Right lobe of liver (tissue), 4 donors: ENCODE results near the gene ETFDH.

Source experiments
- POLR2A ChIP-seq: fragments of 450-650 bp; IDR thresholded peaks from one replicate; pipeline ENCODE4 v1.6.1; 2017; ENCODE audit warnings: antibody characterized with exemption, mild to moderate bottlenecking
- TF ChIP-seq, protein P1 (sequence below), 4 donors: fragments of 200-600 bp in 3 of 4; fragments of 450-650 bp in 1 of 4; IDR thresholded peaks; one replicate each; pipeline versions ENCODE4 v1.5.1 to v1.8.0; 2016 to 2022; ENCODE audit warnings: antibody characterized with exemption in 4 of 4, mild to moderate bottlenecking in 2 of 4
- donor health status: DM: no; HTN: no; CAD: no.
- donor health status: DM: no; HTN: no; CAD: no.
- donor health status: DM: no; HTN: yes; CAD: no.

DNA sequence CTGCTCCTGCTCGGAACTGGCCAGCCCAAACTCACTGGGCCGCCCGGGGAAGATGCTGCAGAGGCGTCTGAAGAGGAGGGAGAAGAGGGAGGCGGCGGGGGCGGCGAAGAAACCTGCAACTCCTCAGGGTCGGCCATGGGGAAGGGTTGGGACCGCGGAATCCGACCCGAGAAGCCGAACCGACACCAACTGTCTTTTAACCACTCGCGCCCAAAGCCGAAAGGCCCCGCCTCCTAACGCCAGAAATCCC lies 506 bp upstream of the ETFDH start, which contains the start of gene C4orf46:
- TF ChIP-seq, protein P1, sequence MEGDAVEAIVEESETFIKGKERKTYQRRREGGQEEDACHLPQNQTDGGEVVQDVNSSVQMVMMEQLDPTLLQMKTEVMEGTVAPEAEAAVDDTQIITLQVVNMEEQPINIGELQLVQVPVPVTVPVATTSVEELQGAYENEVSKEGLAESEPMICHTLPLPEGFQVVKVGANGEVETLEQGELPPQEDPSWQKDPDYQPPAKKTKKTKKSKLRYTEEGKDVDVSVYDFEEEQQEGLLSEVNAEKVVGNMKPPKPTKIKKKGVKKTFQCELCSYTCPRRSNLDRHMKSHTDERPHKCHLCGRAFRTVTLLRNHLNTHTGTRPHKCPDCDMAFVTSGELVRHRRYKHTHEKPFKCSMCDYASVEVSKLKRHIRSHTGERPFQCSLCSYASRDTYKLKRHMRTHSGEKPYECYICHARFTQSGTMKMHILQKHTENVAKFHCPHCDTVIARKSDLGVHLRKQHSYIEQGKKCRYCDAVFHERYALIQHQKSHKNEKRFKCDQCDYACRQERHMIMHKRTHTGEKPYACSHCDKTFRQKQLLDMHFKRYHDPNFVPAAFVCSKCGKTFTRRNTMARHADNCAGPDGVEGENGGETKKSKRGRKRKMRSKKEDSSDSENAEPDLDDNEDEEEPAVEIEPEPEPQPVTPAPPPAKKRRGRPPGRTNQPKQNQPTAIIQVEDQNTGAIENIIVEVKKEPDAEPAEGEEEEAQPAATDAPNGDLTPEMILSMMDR (IDR thresholded peaks at IDR 0.05) = no peak
- TF ChIP-seq POLR2A = no peak
